Panc1 (cell line): ENCODE measurements around the gene DNAJA3. TPM values are rescaled to one million over a fixed set of nuclear protein-coding genes. Genes with fewer than 3 reads are reported as not detected.

ENCODE experiments used
- ATAC-seq: fragments of 200-7000 bp; cut with Tn5 transposase; 2 replicates; pipeline ENCODE4 v1.9.1; 2020; ENCODE audit warnings: mild to moderate bottlenecking, moderate library complexity
- BruUV-seq: library from RNA; stranded (reverse); fragments of 400-500 nt; replicated peaks from 2 replicates; lab custom pipeline; 2021; lab: Mats Ljungman, UMichigan
- CTCF ChIA-PET: fragments of 300-600 bp; sonication (Branson Sonifier 250); formaldehyde crosslinking; loops from one replicate; lab custom pipeline; 2022; ENCODE audit warnings: antibody characterized with exemption; lab: Charles Lee
- POLR2A ChIA-PET: fragments of 300-600 bp; sonication (Branson Sonifier 250); formaldehyde crosslinking; loops from one replicate; lab custom pipeline; 2022; ENCODE audit warnings: antibody characterized with exemption; lab: Charles Lee
- DNase-seq: peaks from one replicate; pipeline ENCODE4 v3.0.0-alpha.2; 2010; ENCODE audit warnings: low read depth, low spot score
- H3K27ac ChIP-seq: 2 replicates; pipeline ENCODE4 v1.5.1; 2011; ENCODE audit warnings: mild to moderate bottlenecking, low read length, inconsistent platforms
- H3K27me3 ChIP-seq: fragments of 200-500 bp; sonication (Bioruptor generic); 2 replicates; pipeline ENCODE4 v1.6.0; 2014; ENCODE audit warnings: low read length, inconsistent platforms; ENCODE audit not compliant: control insufficient read depth, insufficient read depth
- H3K36me3 ChIP-seq: fragments of 200-500 bp; sonication (Bioruptor generic); 2 replicates; pipeline ENCODE4 v1.5.1; 2014; ENCODE audit warnings: inconsistent platforms, mild to moderate bottlenecking, low read length, moderate library complexity; ENCODE audit not compliant: control insufficient read depth, insufficient read depth
- H3K4me1 ChIP-seq: 2 replicates; pipeline ENCODE4 v1.5.1; 2011; ENCODE audit warnings: inconsistent platforms, mild to moderate bottlenecking, low read length, moderate library complexity; ENCODE audit not compliant: control insufficient read depth, insufficient read depth
- H3K4me3 ChIP-seq, 2 experiments: 2 replicates each; pipeline ENCODE4 v1.5.1; 2011 to 2012; ENCODE audit warnings: low read depth in 2 of 2, low read length in 2 of 2, mild to moderate bottlenecking in 2 of 2, inconsistent platforms in 1 of 2, moderate library complexity in 1 of 2
- H3K9me3 ChIP-seq: fragments of 200-500 bp; sonication (Bioruptor generic); 2 replicates; pipeline ENCODE4 v1.5.1; 2014; ENCODE audit warnings: low read depth, mild to moderate bottlenecking, inconsistent platforms, low read length, moderate library complexity; ENCODE audit not compliant: control insufficient read depth, insufficient read depth
- POLR2AphosphoS5 ChIP-seq: IDR thresholded peaks from 2 replicates; pipeline ENCODE4 v1.6.1; 2012; ENCODE audit warnings: mild to moderate bottlenecking, low read depth, low read length, moderate library complexity
- SIN3A ChIP-seq: IDR thresholded peaks from 2 replicates; pipeline ENCODE4 v1.6.1; 2012; ENCODE audit warnings: low read depth, mild to moderate bottlenecking, low read length, moderate library complexity, borderline replicate concordance; ENCODE audit not compliant: insufficient read depth
- TCF7L2 ChIP-seq: IDR thresholded peaks from 2 replicates; pipeline ENCODE4 v1.6.1; 2011; ENCODE audit warnings: mild to moderate bottlenecking, low read depth, low read length, inconsistent platforms
- in situ Hi-C: cut with HindIII; loops from 2 replicates; pipeline ENCODE4 v1.10.0; 2016; ENCODE audit warnings: low sequenced_read_pairs, low pct_unique_long_range_greater_than_20kb
- intact Hi-C: fragments of 100-400 bp; cut with micrococcal nuclease; formaldehyde crosslinking; loops from one replicate; pipeline ENCODE4 v1.10.0; 2022; ENCODE audit not compliant: unreplicated experiment
- total RNA-seq: library from RNA; stranded (reverse); gene quantifications from one replicate; pipeline ENCODE4 v1.2.1, GENCODE V29; 2021; ENCODE audit not compliant: unreplicated experiment
- TF ChIP-seq, protein P1 (sequence below), 2 experiments: IDR thresholded peaks; 2 replicates each; pipeline ENCODE4 v1.6.1; 2011 to 2012; ENCODE audit warnings: low read depth in 2 of 2, control low read depth in 1 of 2, low read length in 1 of 2, mild to moderate bottlenecking in 1 of 2, moderate library complexity in 1 of 2; ENCODE audit not compliant: insufficient read depth in 1 of 2
- TF ChIP-seq, protein P2 (sequence below): fragments of 450-650 bp; IDR thresholded peaks from 2 replicates; pipeline ENCODE4 v1.5.1; 2017; ENCODE audit warnings: mild to moderate bottlenecking

Gene DNAJA3
- total RNA-seq, 1 experiment from 2014 or later, result 68.7 TPM

- Histone ChIP-seq H3K27me3 (no peaks in the 10 kb centered on the region), H3K27ac (no peak overlapping the region), H3K9me3 (no peaks in the 10 kb centered on the region), H3K4me1 (no peaks in the 10 kb centered on the region), H3K36me3 (peaks cover 18% of the 10 kb centered on the region), H3K4me3 (no peak overlapping the region)
- ChIA-PET POLR2A (no interaction called here), CTCF (no interaction called here)
- no peak for ATAC-seq
- intact Hi-C loops, result no loop called here
- no peak for DNase-seq
- no TSS peak for BruUV-seq
- in situ Hi-C loops, result no loop called here
- TF ChIP-seq SIN3A (no peak), TCF7L2 (no peak), POLR2AphosphoS5 (no peak)
- TF ChIP-seq, protein P1, sequence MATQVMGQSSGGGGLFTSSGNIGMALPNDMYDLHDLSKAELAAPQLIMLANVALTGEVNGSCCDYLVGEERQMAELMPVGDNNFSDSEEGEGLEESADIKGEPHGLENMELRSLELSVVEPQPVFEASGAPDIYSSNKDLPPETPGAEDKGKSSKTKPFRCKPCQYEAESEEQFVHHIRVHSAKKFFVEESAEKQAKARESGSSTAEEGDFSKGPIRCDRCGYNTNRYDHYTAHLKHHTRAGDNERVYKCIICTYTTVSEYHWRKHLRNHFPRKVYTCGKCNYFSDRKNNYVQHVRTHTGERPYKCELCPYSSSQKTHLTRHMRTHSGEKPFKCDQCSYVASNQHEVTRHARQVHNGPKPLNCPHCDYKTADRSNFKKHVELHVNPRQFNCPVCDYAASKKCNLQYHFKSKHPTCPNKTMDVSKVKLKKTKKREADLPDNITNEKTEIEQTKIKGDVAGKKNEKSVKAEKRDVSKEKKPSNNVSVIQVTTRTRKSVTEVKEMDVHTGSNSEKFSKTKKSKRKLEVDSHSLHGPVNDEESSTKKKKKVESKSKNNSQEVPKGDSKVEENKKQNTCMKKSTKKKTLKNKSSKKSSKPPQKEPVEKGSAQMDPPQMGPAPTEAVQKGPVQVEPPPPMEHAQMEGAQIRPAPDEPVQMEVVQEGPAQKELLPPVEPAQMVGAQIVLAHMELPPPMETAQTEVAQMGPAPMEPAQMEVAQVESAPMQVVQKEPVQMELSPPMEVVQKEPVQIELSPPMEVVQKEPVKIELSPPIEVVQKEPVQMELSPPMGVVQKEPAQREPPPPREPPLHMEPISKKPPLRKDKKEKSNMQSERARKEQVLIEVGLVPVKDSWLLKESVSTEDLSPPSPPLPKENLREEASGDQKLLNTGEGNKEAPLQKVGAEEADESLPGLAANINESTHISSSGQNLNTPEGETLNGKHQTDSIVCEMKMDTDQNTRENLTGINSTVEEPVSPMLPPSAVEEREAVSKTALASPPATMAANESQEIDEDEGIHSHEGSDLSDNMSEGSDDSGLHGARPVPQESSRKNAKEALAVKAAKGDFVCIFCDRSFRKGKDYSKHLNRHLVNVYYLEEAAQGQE (IDR thresholded peaks at IDR 0.05; ENCODE audit: insufficient read depth in 1 of 2, low read depth in 2 of 2, low read length in 1 of 2), result no peak
- TF ChIP-seq, protein P2, sequence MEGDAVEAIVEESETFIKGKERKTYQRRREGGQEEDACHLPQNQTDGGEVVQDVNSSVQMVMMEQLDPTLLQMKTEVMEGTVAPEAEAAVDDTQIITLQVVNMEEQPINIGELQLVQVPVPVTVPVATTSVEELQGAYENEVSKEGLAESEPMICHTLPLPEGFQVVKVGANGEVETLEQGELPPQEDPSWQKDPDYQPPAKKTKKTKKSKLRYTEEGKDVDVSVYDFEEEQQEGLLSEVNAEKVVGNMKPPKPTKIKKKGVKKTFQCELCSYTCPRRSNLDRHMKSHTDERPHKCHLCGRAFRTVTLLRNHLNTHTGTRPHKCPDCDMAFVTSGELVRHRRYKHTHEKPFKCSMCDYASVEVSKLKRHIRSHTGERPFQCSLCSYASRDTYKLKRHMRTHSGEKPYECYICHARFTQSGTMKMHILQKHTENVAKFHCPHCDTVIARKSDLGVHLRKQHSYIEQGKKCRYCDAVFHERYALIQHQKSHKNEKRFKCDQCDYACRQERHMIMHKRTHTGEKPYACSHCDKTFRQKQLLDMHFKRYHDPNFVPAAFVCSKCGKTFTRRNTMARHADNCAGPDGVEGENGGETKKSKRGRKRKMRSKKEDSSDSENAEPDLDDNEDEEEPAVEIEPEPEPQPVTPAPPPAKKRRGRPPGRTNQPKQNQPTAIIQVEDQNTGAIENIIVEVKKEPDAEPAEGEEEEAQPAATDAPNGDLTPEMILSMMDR, result no peak
Observed at GRCh38 chr16:4433228-4433627, 7.6 kb downstream of the DNAJA3 start.

DNA sequence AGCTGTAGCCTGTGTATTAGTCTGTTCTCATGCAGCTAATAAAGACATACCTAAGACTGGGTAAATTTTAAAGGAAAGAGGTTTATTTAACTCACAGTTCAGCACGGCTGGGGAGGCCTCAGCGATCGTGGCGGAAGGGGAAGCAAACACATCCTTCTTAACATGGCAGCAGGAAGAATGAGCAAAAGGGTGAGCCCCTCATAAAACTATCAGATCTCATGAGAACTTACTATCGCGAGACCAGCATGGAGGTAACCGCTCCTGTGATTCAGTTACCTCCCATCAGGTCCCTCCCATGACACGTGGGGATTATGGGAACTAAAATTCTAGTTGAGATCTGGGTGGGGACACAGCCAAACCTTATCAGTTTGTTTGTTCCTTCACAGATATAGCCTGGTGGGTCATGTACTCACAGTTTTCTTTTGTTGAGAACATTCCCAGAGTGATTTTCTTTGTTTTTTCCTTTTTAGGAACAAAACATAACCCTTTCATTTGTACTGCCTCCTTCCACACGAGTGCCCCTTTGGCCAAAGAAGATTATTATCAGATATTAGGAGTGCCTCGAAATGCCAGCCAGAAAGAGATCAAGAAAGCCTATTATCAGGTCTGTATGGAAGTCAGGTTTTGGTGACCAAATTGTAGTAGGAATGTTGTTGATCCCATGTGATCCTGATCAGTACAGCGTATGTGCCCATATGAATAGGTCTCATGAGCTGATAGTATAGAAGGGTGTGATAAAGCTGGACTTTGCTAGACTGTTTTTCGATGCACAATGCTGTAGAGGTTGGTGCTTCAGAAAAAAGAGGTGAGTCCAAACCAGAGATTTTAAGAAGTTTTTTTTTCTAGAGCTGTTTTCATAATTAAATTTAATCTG is 8.5 kb downstream of the DNAJA3 start:
- DNase-seq (no peak), ATAC-seq (no peak)
- no peak overlapping the region for H3K4me3 ChIP-seq
- no peaks in the 10 kb centered on the region for H3K27me3 ChIP-seq
- intact Hi-C loops, result no loop called here
- in situ Hi-C loops, result no loop called here
- CTCF ChIA-PET, result no interaction called here
- no peaks in the 10 kb centered on the region for H3K4me1 ChIP-seq
- H3K27ac ChIP-seq, result no peak overlapping the region
- TF ChIP-seq TCF7L2 (no peak), SIN3A (no peak), POLR2AphosphoS5 (no peak)
- TF ChIP-seq, protein P1 (IDR thresholded peaks at IDR 0.05; ENCODE audit: insufficient read depth in 1 of 2, low read depth in 2 of 2, low read length in 1 of 2), result no peak
- TF ChIP-seq, protein P2, result no peak
- no peaks in the 10 kb centered on the region for H3K9me3 ChIP-seq
- BruUV-seq, result no TSS peak
- POLR2A ChIA-PET, result interaction anchor here (0.7 kb wide), 1 partner anchor 188 kb away, joined by 7 read pairs; no protein-coding TSS in a partner anchor
- H3K36me3 ChIP-seq, result peaks cover 25% of the 10 kb centered on the region
